H9 (cell line): ENCODE measurements around the gene ARL11. TPM values are rescaled to one million over a fixed set of nuclear protein-coding genes. Genes with fewer than 3 reads are reported as not detected.

Experiments used
- DNase-seq: peaks from one replicate; pipeline ENCODE4 v3.0.0-alpha.2; 2017
- H2AFZ ChIP-seq: one replicate; pipeline ENCODE4 v1.6.1; 2013; ENCODE audit warnings: mild to moderate bottlenecking, low read length, control low read depth, moderate library complexity
- H2AK5ac ChIP-seq: 2 replicates; pipeline ENCODE4 v1.6.1; 2013; ENCODE audit warnings: low read length, control low read depth, mixed read lengths; ENCODE audit not compliant: insufficient read length
- H2BK120ac ChIP-seq: one replicate; pipeline ENCODE4 v1.6.1; 2013; ENCODE audit warnings: low read depth, mild to moderate bottlenecking, low read length, control low read depth, inconsistent platforms; ENCODE audit not compliant: poor library complexity, severe bottlenecking
- H2BK12ac ChIP-seq: 2 replicates; pipeline ENCODE4 v1.6.1; 2013; ENCODE audit warnings: low read length, control low read depth, mixed read lengths, low read depth; ENCODE audit not compliant: insufficient read length
- H2BK15ac ChIP-seq: 2 replicates; pipeline ENCODE4 v1.6.1; 2013; ENCODE audit warnings: low read depth, low read length, control low read depth
- H2BK20ac ChIP-seq: one replicate; pipeline ENCODE4 v1.6.1; 2013; ENCODE audit warnings: low read depth, mild to moderate bottlenecking, low read length, control low read depth, inconsistent platforms; ENCODE audit not compliant: poor library complexity, severe bottlenecking
- H2BK5ac ChIP-seq: 2 replicates; pipeline ENCODE4 v1.6.1; 2013; ENCODE audit warnings: low read length, control low read depth, mixed read lengths; ENCODE audit not compliant: insufficient read length
- H3K14ac ChIP-seq: 2 replicates; pipeline ENCODE4 v1.6.1; 2013; ENCODE audit warnings: low read length, control low read depth; ENCODE audit not compliant: insufficient read depth
- H3K18ac ChIP-seq: 2 replicates; pipeline ENCODE4 v1.6.1; 2013; ENCODE audit warnings: low read depth, mild to moderate bottlenecking, mixed read lengths, low read length, control low read depth; ENCODE audit not compliant: insufficient read length
- H3K23ac ChIP-seq: 2 replicates; pipeline ENCODE4 v1.6.1; 2013; ENCODE audit warnings: low read length, control low read depth, mixed read lengths, low read depth; ENCODE audit not compliant: insufficient read length
- H3K23me2 ChIP-seq: 2 replicates; pipeline ENCODE4 v1.6.1; 2013; ENCODE audit warnings: low read depth, mild to moderate bottlenecking, mixed read lengths, low read length, control low read depth; ENCODE audit not compliant: insufficient read length, poor library complexity, severe bottlenecking
- H3K27ac ChIP-seq: 2 replicates; pipeline ENCODE4 v1.5.1; 2013; ENCODE audit warnings: low read length, control low read depth, mixed read lengths, low read depth; ENCODE audit not compliant: insufficient read length
- H3K27me3 ChIP-seq: 2 replicates; pipeline ENCODE4 v1.6.1; 2013; ENCODE audit warnings: low read length, control low read depth, inconsistent platforms; ENCODE audit not compliant: insufficient read depth
- H3K4ac ChIP-seq: 2 replicates; pipeline ENCODE4 v1.6.1; 2013; ENCODE audit warnings: low read depth, mild to moderate bottlenecking, control low read depth, inconsistent platforms, low read length, moderate library complexity
- H3K4me1 ChIP-seq: 2 replicates; pipeline ENCODE4 v1.6.1; 2013; ENCODE audit warnings: low read length, control low read depth, inconsistent platforms; ENCODE audit not compliant: insufficient read depth
- H3K4me2 ChIP-seq: 2 replicates; pipeline ENCODE4 v1.6.1; 2013; ENCODE audit warnings: low read length, control low read depth, mixed read lengths; ENCODE audit not compliant: insufficient read length, insufficient read depth
- H3K56ac ChIP-seq: 2 replicates; pipeline ENCODE4 v1.6.1; 2013; ENCODE audit warnings: low read depth, mild to moderate bottlenecking, mixed read lengths, low read length, control low read depth; ENCODE audit not compliant: insufficient read length
- H3K79me1 ChIP-seq: 2 replicates; pipeline ENCODE4 v1.6.1; 2013; ENCODE audit warnings: low read depth, mild to moderate bottlenecking, moderate library complexity, low read length, control low read depth, inconsistent platforms; ENCODE audit not compliant: insufficient read depth, poor library complexity, severe bottlenecking
- H3K79me2 ChIP-seq: 2 replicates; pipeline ENCODE4 v1.6.1; 2013; ENCODE audit warnings: low read length, control low read depth, inconsistent platforms; ENCODE audit not compliant: insufficient read depth
- H3K9ac ChIP-seq: 2 replicates; pipeline ENCODE4 v1.6.1; 2013; ENCODE audit warnings: low read length, control low read depth, mixed read lengths; ENCODE audit not compliant: insufficient read length; ENCODE audit errors: extremely low read depth
- H3K9me3 ChIP-seq: one replicate; pipeline ENCODE4 v1.6.1; 2013; ENCODE audit warnings: low read depth, low read length, inconsistent platforms; ENCODE audit not compliant: control insufficient read depth
- H3T11ph ChIP-seq: one replicate; pipeline ENCODE4 v1.6.1; 2013; ENCODE audit warnings: mild to moderate bottlenecking, low read length, control low read depth, inconsistent platforms
- H4K20me1 ChIP-seq: one replicate; pipeline ENCODE4 v1.6.1; 2013; ENCODE audit not compliant: control insufficient read depth, insufficient read length, insufficient read depth
- H4K5ac ChIP-seq: 2 replicates; pipeline ENCODE4 v1.6.1; 2013; ENCODE audit warnings: low read depth, mild to moderate bottlenecking, mixed read lengths, low read length, control low read depth; ENCODE audit not compliant: insufficient read length
- H4K8ac ChIP-seq: replicated peaks from 2 replicates; pipeline ENCODE4 v1.6.1; 2013; ENCODE audit warnings: low read length, control low read depth, mixed read lengths, low read depth; ENCODE audit not compliant: insufficient read length
- H4K91ac ChIP-seq: 2 replicates; pipeline ENCODE4 v1.6.1; 2013; ENCODE audit warnings: low read depth, mild to moderate bottlenecking, moderate library complexity, mixed read lengths, low read length, control low read depth; ENCODE audit not compliant: insufficient read length
- H3K27ac Mint-ChIP-seq, 3 experiments: 2 replicates in 2 of 3; 3 replicates in 1 of 3; pipeline ENCODE4 v1.8.0; 2020 to 2021; ENCODE audit warnings: mixed read lengths in 3 of 3, mild to moderate bottlenecking in 1 of 3, moderate library complexity in 1 of 3
- H3K27me3 Mint-ChIP-seq: 2 replicates; pipeline ENCODE4 v1.8.0; 2021; ENCODE audit warnings: low read depth, mild to moderate bottlenecking, moderate library complexity, mixed read lengths
- H3K36me3 Mint-ChIP-seq, 3 experiments: 2 replicates in 2 of 3; 3 replicates in 1 of 3; pipeline ENCODE4 v1.8.0; 2020 to 2021; ENCODE audit warnings: low read depth in 3 of 3, mixed read lengths in 3 of 3; ENCODE audit not compliant: insufficient read depth in 1 of 3
- H3K4me1 Mint-ChIP-seq, 2 experiments: 2 replicates each; pipeline ENCODE4 v1.8.0; 2020; ENCODE audit warnings: mixed read lengths in 2 of 2
- H3K4me3 Mint-ChIP-seq, 2 experiments: 2 replicates in 1 of 2; 3 replicates in 1 of 2; pipeline ENCODE4 v1.8.0; 2020 to 2021; ENCODE audit warnings: mild to moderate bottlenecking in 2 of 2, mixed read lengths in 2 of 2, moderate library complexity in 1 of 2
- H3K9me3 Mint-ChIP-seq, 2 experiments: 2 replicates in 1 of 2; 3 replicates in 1 of 2; pipeline ENCODE4 v1.8.0; 2020; ENCODE audit warnings: mild to moderate bottlenecking in 2 of 2, mixed read lengths in 2 of 2, moderate library complexity in 1 of 2
- WGBS: extraction: QIAGEN DNeasy Blood & Tissue Kit; methylation state at CpG from one replicate; pipeline ENCODE4 v1.1.7; 2013; ENCODE audit warnings: missing lambda C conversion rate, low lambda C conversion rate, mixed read lengths; ENCODE audit not compliant: insufficient read length; ENCODE audit errors: extremely low coverage; 5-methylcytosine and 5-hydroxymethylcytosine counted together
- total RNA-seq: library from RNA; stranded (reverse); gene quantifications from 2 replicates; pipeline ENCODE4 v1.2.1, GENCODE V29; 2021
- TF ChIP-seq, protein P1 (sequence below): fragments of 200-600 bp; sonication (generic); conservative IDR thresholded peaks from 3 replicates; pipeline ENCODE4 v1.8.0; 2021; ENCODE audit warnings: antibody characterized with exemption, mild to moderate bottlenecking

Gene ARL11
- total RNA-seq, 1 experiment from 2014 or later, result 0.42 TPM

- DNase-seq, result no peak
- H3K18ac ChIP-seq, result no peak overlapping the region
- H4K8ac ChIP-seq, result no peak overlapping the region
- no peaks in the 10 kb centered on the region for H3K79me1 ChIP-seq
- H4K91ac ChIP-seq, result no peak overlapping the region
- no peak overlapping the region for H2AK5ac ChIP-seq
- no peak overlapping the region for H3T11ph ChIP-seq
- no peaks in the 10 kb centered on the region for H3K23me2 ChIP-seq
- no peak overlapping the region for H2BK120ac ChIP-seq
- H3K79me2 ChIP-seq, result no peaks in the 10 kb centered on the region
- Mint-ChIP-seq H3K4me1 (peaks cover 34 to 39% of the 10 kb centered on the region in 2 experiments), H3K9me3 (no peaks in the 10 kb centered on the region), H3K27ac (no peak overlapping the region), H3K27me3 (no peaks in the 10 kb centered on the region), H3K36me3 (peaks cover 0 to 5% (median 0%) of the 10 kb centered on the region in 3 experiments; a peak in 3 of 7 replicates), H3K4me3 (no peak overlapping the region)
- H4K5ac ChIP-seq, result no peak overlapping the region
- H3K4me1 ChIP-seq, result peaks cover 5% of the 10 kb centered on the region
- H2BK15ac ChIP-seq, result no peak overlapping the region
- TF ChIP-seq, protein P1, sequence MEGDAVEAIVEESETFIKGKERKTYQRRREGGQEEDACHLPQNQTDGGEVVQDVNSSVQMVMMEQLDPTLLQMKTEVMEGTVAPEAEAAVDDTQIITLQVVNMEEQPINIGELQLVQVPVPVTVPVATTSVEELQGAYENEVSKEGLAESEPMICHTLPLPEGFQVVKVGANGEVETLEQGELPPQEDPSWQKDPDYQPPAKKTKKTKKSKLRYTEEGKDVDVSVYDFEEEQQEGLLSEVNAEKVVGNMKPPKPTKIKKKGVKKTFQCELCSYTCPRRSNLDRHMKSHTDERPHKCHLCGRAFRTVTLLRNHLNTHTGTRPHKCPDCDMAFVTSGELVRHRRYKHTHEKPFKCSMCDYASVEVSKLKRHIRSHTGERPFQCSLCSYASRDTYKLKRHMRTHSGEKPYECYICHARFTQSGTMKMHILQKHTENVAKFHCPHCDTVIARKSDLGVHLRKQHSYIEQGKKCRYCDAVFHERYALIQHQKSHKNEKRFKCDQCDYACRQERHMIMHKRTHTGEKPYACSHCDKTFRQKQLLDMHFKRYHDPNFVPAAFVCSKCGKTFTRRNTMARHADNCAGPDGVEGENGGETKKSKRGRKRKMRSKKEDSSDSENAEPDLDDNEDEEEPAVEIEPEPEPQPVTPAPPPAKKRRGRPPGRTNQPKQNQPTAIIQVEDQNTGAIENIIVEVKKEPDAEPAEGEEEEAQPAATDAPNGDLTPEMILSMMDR, result no peak
- H4K20me1 ChIP-seq, result no peaks in the 10 kb centered on the region
- no CpG with 5 or more reads among the region's 2 CpGs for WGBS
- no peak overlapping the region for H2BK20ac ChIP-seq
- H3K23ac ChIP-seq, result no peak overlapping the region
- H3K4me2 ChIP-seq, result no peak overlapping the region
- H3K4ac ChIP-seq, result no peak overlapping the region
- H2AFZ ChIP-seq, result no peak overlapping the region
- no peak overlapping the region for H3K14ac ChIP-seq
- H2BK5ac ChIP-seq, result no peak overlapping the region
- no peak overlapping the region for H3K27ac ChIP-seq
- no peaks in the 10 kb centered on the region for H3K27me3 ChIP-seq
- no peak overlapping the region for H3K56ac ChIP-seq
- no peaks in the 10 kb centered on the region for H3K9me3 ChIP-seq
- H2BK12ac ChIP-seq, result no peak overlapping the region
- H3K9ac ChIP-seq, result no peak overlapping the region
These were observed 10.4 kb downstream of the ARL11 start for GRCh38 chr13:49638744-49639072.
